ENCODE measurements around the gene NPHS1. TPM values are rescaled to one million over a fixed set of nuclear protein-coding genes. Genes with fewer than 3 reads are reported as not detected.

NPHS1 gene
- total RNA-seq, 1 experiment from 2014 or later = not detected

DNA sequence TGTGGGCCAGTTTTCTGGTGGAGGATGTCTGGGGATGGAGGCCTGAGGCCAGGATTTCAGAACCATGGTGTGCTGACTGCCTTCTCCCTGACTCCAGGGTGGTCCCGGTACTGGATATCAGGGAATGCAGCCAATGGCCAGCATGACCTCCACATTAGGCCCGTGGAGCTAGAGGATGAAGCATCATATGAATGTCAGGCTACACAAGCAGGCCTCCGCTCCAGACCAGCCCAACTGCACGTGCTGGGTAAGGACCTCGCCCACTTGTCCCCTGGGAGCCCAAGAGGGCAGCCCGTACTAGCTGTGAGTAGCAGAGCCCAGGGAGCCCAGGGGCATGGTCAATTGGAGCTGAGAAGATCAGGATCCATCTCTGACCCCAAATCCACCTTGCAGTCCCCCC, 6.0 kb upstream of the NPHS1 start:
- H3K9me2 ChIP-seq (replicated peaks; ENCODE audit: low read length) = no peaks in the 10 kb centered on the region
- intact Hi-C loops (cut with micrococcal nuclease) = no loop called here
- H3K9me3 ChIP-seq (ENCODE audit: low read length) = no peaks in the 10 kb centered on the region
- no peaks in the 10 kb centered on the region for H3F3A ChIP-seq (ENCODE audit: low read length, unreplicated experiment)
- H3K4me2 ChIP-seq (ENCODE audit: low read length) = no peak overlapping the region
- no peak overlapping the region for H3K9ac ChIP-seq (ENCODE audit: low read length)
- ChIA-PET POLR2A (ENCODE audit: unreplicated experiment) (no interaction called here), CTCF (no interaction called here)
- no peaks in the 10 kb centered on the region for H3K79me2 ChIP-seq (ENCODE audit: low read length)
- H2AFZ ChIP-seq (ENCODE audit: low read length) = no peak overlapping the region
- H3K36me3 ChIP-seq (ENCODE audit: low read depth, low read length) = no peaks in the 10 kb centered on the region
- DNase-seq (no peak), ATAC-seq (no peak)
- H3K4me3 ChIP-seq (ENCODE audit: low read length) = no peak overlapping the region
- no TSS peak for BruUV-seq (replicated peaks)
- H3K4me1 ChIP-seq (ENCODE audit: insufficient read depth, low read length) = no peaks in the 10 kb centered on the region
- H4K20me1 ChIP-seq (ENCODE audit: low read length) = no peaks in the 10 kb centered on the region
- no peak overlapping the region for H3K27ac ChIP-seq (ENCODE audit: low read length)
- peaks cover 15% of the 10 kb centered on the region for H3K27me3 ChIP-seq (ENCODE audit: low read length)
- TF ChIP-seq EZH2 (IDR thresholded peaks at IDR 0.05; ENCODE audit: low read length, unreplicated experiment) (no peak), EZH2phosphoT487 (IDR thresholded peaks at IDR 0.05; ENCODE audit: borderline replicate concordance, low read length) (no peak)
- TF ChIP-seq, protein P1, sequence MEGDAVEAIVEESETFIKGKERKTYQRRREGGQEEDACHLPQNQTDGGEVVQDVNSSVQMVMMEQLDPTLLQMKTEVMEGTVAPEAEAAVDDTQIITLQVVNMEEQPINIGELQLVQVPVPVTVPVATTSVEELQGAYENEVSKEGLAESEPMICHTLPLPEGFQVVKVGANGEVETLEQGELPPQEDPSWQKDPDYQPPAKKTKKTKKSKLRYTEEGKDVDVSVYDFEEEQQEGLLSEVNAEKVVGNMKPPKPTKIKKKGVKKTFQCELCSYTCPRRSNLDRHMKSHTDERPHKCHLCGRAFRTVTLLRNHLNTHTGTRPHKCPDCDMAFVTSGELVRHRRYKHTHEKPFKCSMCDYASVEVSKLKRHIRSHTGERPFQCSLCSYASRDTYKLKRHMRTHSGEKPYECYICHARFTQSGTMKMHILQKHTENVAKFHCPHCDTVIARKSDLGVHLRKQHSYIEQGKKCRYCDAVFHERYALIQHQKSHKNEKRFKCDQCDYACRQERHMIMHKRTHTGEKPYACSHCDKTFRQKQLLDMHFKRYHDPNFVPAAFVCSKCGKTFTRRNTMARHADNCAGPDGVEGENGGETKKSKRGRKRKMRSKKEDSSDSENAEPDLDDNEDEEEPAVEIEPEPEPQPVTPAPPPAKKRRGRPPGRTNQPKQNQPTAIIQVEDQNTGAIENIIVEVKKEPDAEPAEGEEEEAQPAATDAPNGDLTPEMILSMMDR (conservative IDR thresholded peaks at IDR 0.05; ENCODE audit: low read depth, low read length) = no peak

GRCh38 chr19:35856546-35857149, 4.3 kb upstream of the NPHS1 start, which contains the start of gene KIRREL2:
Gene KIRREL2 (plus strand): TSS chr19:35856911. CDS start chr19:35857120, 209 bp downstream.
- ATAC-seq = no peak
- Histone ChIP-seq H3K9me3 (ENCODE audit: low read length) (no peaks in the 10 kb centered on the region), H3K4me1 (ENCODE audit: insufficient read depth, low read length) (no peaks in the 10 kb centered on the region), H3K79me2 (ENCODE audit: low read length) (no peaks in the 10 kb centered on the region), H3F3A (ENCODE audit: low read length, unreplicated experiment) (no peaks in the 10 kb centered on the region), H4K20me1 (ENCODE audit: low read length) (no peaks in the 10 kb centered on the region), H3K9me2 (replicated peaks; ENCODE audit: low read length) (no peaks in the 10 kb centered on the region), H3K9ac (ENCODE audit: low read length) (no peak within 1 kb of the TSS), H3K4me3 (ENCODE audit: low read length) (no peak within 1 kb of the TSS), H3K27me3 (ENCODE audit: low read length) (peaks cover 15% of the 10 kb centered on the region), H3K36me3 (ENCODE audit: low read depth, low read length) (no peaks in the 10 kb centered on the region), H3K4me2 (ENCODE audit: low read length) (no peak within 1 kb of the TSS), H2AFZ (ENCODE audit: low read length) (no peak within 1 kb of the TSS), H3K27ac (ENCODE audit: low read length) (no peak within 1 kb of the TSS)
- TF ChIP-seq EZH2 (IDR thresholded peaks at IDR 0.05; ENCODE audit: low read length, unreplicated experiment) = no peak
- TF ChIP-seq, protein P1 (conservative IDR thresholded peaks at IDR 0.05; ENCODE audit: low read depth, low read length) = no peak
- BruUV-seq (replicated peaks) = no TSS peak
- ChIA-PET CTCF (no interaction called here), POLR2A (ENCODE audit: unreplicated experiment) (no interaction called here)
- intact Hi-C loops (cut with micrococcal nuclease) = no loop called here
- DNase-seq = no peak

- TF ChIP-seq EZH2phosphoT487 (IDR thresholded peaks at IDR 0.05; ENCODE audit: borderline replicate concordance, low read length) (no peak), EZH2 (IDR thresholded peaks at IDR 0.05; ENCODE audit: low read length, unreplicated experiment) (no peak)
- TF ChIP-seq, protein P1 (conservative IDR thresholded peaks at IDR 0.05; ENCODE audit: low read depth, low read length) = no peak
Measured at GRCh38 chr19:35853038-35853756, 893 bp upstream of the NPHS1 start.

More at GRCh38 chr19:35853038-35853756, 893 bp upstream of the NPHS1 start:
- H2AFZ ChIP-seq (ENCODE audit: low read length) = no peak overlapping the region
- ChIA-PET CTCF (no interaction called here), POLR2A (ENCODE audit: unreplicated experiment) (no interaction called here)
- intact Hi-C loops (cut with micrococcal nuclease) = no loop called here
- H3K4me3 ChIP-seq (ENCODE audit: low read length) = no peak overlapping the region
- H3K36me3 ChIP-seq (ENCODE audit: low read depth, low read length) = no peaks in the 10 kb centered on the region
- no peak overlapping the region for H3K27ac ChIP-seq (ENCODE audit: low read length)
- H4K20me1 ChIP-seq (ENCODE audit: low read length) = no peaks in the 10 kb centered on the region
- BruUV-seq (replicated peaks) = no TSS peak
- peaks cover 15% of the 10 kb centered on the region for H3K27me3 ChIP-seq (ENCODE audit: low read length)
- no peaks in the 10 kb centered on the region for H3F3A ChIP-seq (ENCODE audit: low read length, unreplicated experiment)
- H3K4me1 ChIP-seq (ENCODE audit: insufficient read depth, low read length) = no peaks in the 10 kb centered on the region
- no peak overlapping the region for H3K9ac ChIP-seq (ENCODE audit: low read length)
- H3K9me2 ChIP-seq (replicated peaks; ENCODE audit: low read length) = no peaks in the 10 kb centered on the region
- no peaks in the 10 kb centered on the region for H3K9me3 ChIP-seq (ENCODE audit: low read length)
- ATAC-seq (no peak), DNase-seq (no peak)
- no peaks in the 10 kb centered on the region for H3K79me2 ChIP-seq (ENCODE audit: low read length)
- H3K4me2 ChIP-seq (ENCODE audit: low read length) = no peak overlapping the region

All from PC-3 (cell line).